NT2/D1 (cell line): ENCODE results near the gene CADPS2.

ENCODE experiments used
- SUZ12 ChIP-seq: IDR thresholded peaks from 2 replicates; pipeline ENCODE4 v1.6.1; 2011; ENCODE audit not compliant: insufficient read length, insufficient read depth; ENCODE audit errors: extremely low read depth
- YY1 ChIP-seq: IDR thresholded peaks from 2 replicates; pipeline ENCODE4 v1.6.1; 2011; ENCODE audit not compliant: insufficient read length, insufficient read depth
- ZNF274 ChIP-seq: IDR thresholded peaks from 2 replicates; pipeline ENCODE4 v1.6.1; 2011; ENCODE audit warnings: mild to moderate bottlenecking, low read depth, low read length

- TF ChIP-seq SUZ12: no peak
- no peak for TF ChIP-seq YY1
- no peak for TF ChIP-seq ZNF274
Observed at GRCh38 chr7:122269241-122269640, 617.0 kb downstream of the CADPS2 start.
